Measurements from ENCODE around the gene R3HDM1.

DNA sequence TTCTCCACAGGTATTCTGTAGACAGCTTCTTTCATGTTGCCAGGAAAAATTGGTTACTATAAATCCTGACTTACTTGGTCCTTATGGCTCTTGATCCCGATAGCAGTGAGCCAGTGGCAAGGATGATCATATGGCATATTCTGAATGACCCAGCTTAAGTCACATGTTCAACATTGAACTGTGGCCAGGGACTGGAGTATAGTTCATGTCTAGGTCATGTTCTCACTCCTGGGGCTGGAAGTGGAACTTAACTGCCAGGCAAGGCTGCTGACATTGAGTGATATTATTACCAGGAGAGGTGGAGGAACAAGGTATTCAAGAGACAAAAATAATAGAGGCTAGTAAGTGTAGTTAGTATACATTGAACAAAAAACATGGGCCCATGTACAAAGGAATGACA is 26.2 kb downstream of the R3HDM1 start:
- TF ChIP-seq POLR2AphosphoS5 (IDR thresholded peaks at IDR 0.05) (no peak), EP300 (IDR thresholded peaks at IDR 0.05) (no peak)
